ENCODE results near the gene RAE1. TPM values are rescaled to one million over a fixed set of nuclear protein-coding genes. Genes with fewer than 3 reads are reported as not detected.

RAE1 gene
- total and polyA plus RNA-seq, 2 donors (not counting 1 experiment from before 2014, with no cell fraction given) = 27.2 to 39.4 TPM

GRCh38 chr20:57320358-57320757, 30.7 kb upstream of the RAE1 start:
- H3K79me2 ChIP-seq (ENCODE audit: control insufficient read depth, insufficient read depth, low read length) = no peaks in the 10 kb centered on the region
- H4K20me1 ChIP-seq (ENCODE audit: control insufficient read depth, extremely low read depth, insufficient read depth, low read length) = no peaks in the 10 kb centered on the region
- no peak overlapping the region for H3K4me3 ChIP-seq (replicated peaks in 1 of 4; ENCODE audit: control extremely low read depth in 1 of 4, insufficient read depth in 1 of 4, low read depth in 3 of 4, low read length in 4 of 4)
- no peak overlapping the region for H2AFZ ChIP-seq (ENCODE audit: low read length)
- no peaks in the 10 kb centered on the region for H3K9me3 ChIP-seq (ENCODE audit: control insufficient read depth, insufficient read depth, low read depth, low read length)
- TF ChIP-seq CTCF (conservative IDR thresholded peaks at IDR 0.05 in 1 of 2, IDR thresholded peaks at IDR 0.05 in 1 of 2; ENCODE audit: low read depth in 1 of 2, low read length in 2 of 2) = no peak
- no peak for TF ChIP-seq EZH2 (IDR thresholded peaks at IDR 0.05; ENCODE audit: low read length, missing control alignments)
- H3K4me2 ChIP-seq (ENCODE audit: extremely low read depth, insufficient read depth, low read length) = no peak overlapping the region
- no peaks in the 10 kb centered on the region for H3K27me3 ChIP-seq (ENCODE audit: control insufficient read depth, insufficient read depth, low read length)
- no peak for DNase-seq (ENCODE audit: low read depth in 2 of 2)
- no peaks in the 10 kb centered on the region for H3K4me1 ChIP-seq (ENCODE audit: control insufficient read depth, extremely low read depth, insufficient read depth, low read length)
- no peak overlapping the region for H3K9ac ChIP-seq (ENCODE audit: insufficient read depth, low read length)
- no peak overlapping the region for H3K27ac ChIP-seq (ENCODE audit: insufficient read depth, low read length)
- no peaks in the 10 kb centered on the region for H3K36me3 ChIP-seq (ENCODE audit: control insufficient read depth, insufficient read depth, low read length)

- H3K9ac ChIP-seq (ENCODE audit: insufficient read depth, low read length) = no peak overlapping the region
- no peak overlapping the region for H2AFZ ChIP-seq (ENCODE audit: low read length)
- no peak overlapping the region for H3K4me2 ChIP-seq (ENCODE audit: extremely low read depth, insufficient read depth, low read length)
- no peaks in the 10 kb centered on the region for H3K9me3 ChIP-seq (ENCODE audit: control insufficient read depth, insufficient read depth, low read depth, low read length)
- H4K20me1 ChIP-seq (ENCODE audit: control insufficient read depth, extremely low read depth, insufficient read depth, low read length) = no peaks in the 10 kb centered on the region
- DNase-seq (ENCODE audit: low read depth in 2 of 2) = no peak
- H3K4me1 ChIP-seq (ENCODE audit: control insufficient read depth, extremely low read depth, insufficient read depth, low read length) = no peaks in the 10 kb centered on the region
- no peak for TF ChIP-seq CTCF (conservative IDR thresholded peaks at IDR 0.05 in 1 of 2, IDR thresholded peaks at IDR 0.05 in 1 of 2; ENCODE audit: low read depth in 1 of 2, low read length in 2 of 2)
- no peak for TF ChIP-seq EZH2 (IDR thresholded peaks at IDR 0.05; ENCODE audit: low read length, missing control alignments)
- no peak overlapping the region for H3K27ac ChIP-seq (ENCODE audit: insufficient read depth, low read length)
- no peak overlapping the region for H3K4me3 ChIP-seq (replicated peaks in 1 of 4; ENCODE audit: control extremely low read depth in 1 of 4, insufficient read depth in 1 of 4, low read depth in 3 of 4, low read length in 4 of 4)
- H3K36me3 ChIP-seq (ENCODE audit: control insufficient read depth, insufficient read depth, low read length) = no peaks in the 10 kb centered on the region
- H3K79me2 ChIP-seq (ENCODE audit: control insufficient read depth, insufficient read depth, low read length) = no peaks in the 10 kb centered on the region
- H3K27me3 ChIP-seq (ENCODE audit: control insufficient read depth, insufficient read depth, low read length) = no peaks in the 10 kb centered on the region
Observed at GRCh38 chr20:57321142-57321541, 29.9 kb upstream of the RAE1 start.

GRCh38 chr20:57322476-57322875, 28.6 kb upstream of the RAE1 start:
- Histone ChIP-seq H3K79me2 (ENCODE audit: control insufficient read depth, insufficient read depth, low read length) (no peaks in the 10 kb centered on the region), H2AFZ (ENCODE audit: low read length) (no peak overlapping the region), H3K36me3 (ENCODE audit: control insufficient read depth, insufficient read depth, low read length) (no peaks in the 10 kb centered on the region), H3K4me2 (ENCODE audit: extremely low read depth, insufficient read depth, low read length) (no peak overlapping the region), H3K9me3 (ENCODE audit: control insufficient read depth, insufficient read depth, low read depth, low read length) (no peaks in the 10 kb centered on the region), H3K27ac (ENCODE audit: insufficient read depth, low read length) (no peak overlapping the region), H3K27me3 (ENCODE audit: control insufficient read depth, insufficient read depth, low read length) (no peaks in the 10 kb centered on the region), H3K4me3 (replicated peaks in 1 of 4; ENCODE audit: control extremely low read depth in 1 of 4, insufficient read depth in 1 of 4, low read depth in 3 of 4, low read length in 4 of 4) (no peak overlapping the region), H3K9ac (ENCODE audit: insufficient read depth, low read length) (no peak overlapping the region), H3K4me1 (ENCODE audit: control insufficient read depth, extremely low read depth, insufficient read depth, low read length) (no peaks in the 10 kb centered on the region), H4K20me1 (ENCODE audit: control insufficient read depth, extremely low read depth, insufficient read depth, low read length) (no peaks in the 10 kb centered on the region)
- no peak for DNase-seq (ENCODE audit: low read depth in 2 of 2)
- TF ChIP-seq CTCF (conservative IDR thresholded peaks at IDR 0.05 in 1 of 2, IDR thresholded peaks at IDR 0.05 in 1 of 2; ENCODE audit: low read depth in 1 of 2, low read length in 2 of 2) (no peak), EZH2 (IDR thresholded peaks at IDR 0.05; ENCODE audit: low read length, missing control alignments) (no peak)

Measured in fibroblast of lung (primary cell).